ENCODE data around the gene SIL1.
A peak's percentile ranks its signal among the peaks of the same experiment; 100 is the strongest.

Gene SIL1

DNA sequence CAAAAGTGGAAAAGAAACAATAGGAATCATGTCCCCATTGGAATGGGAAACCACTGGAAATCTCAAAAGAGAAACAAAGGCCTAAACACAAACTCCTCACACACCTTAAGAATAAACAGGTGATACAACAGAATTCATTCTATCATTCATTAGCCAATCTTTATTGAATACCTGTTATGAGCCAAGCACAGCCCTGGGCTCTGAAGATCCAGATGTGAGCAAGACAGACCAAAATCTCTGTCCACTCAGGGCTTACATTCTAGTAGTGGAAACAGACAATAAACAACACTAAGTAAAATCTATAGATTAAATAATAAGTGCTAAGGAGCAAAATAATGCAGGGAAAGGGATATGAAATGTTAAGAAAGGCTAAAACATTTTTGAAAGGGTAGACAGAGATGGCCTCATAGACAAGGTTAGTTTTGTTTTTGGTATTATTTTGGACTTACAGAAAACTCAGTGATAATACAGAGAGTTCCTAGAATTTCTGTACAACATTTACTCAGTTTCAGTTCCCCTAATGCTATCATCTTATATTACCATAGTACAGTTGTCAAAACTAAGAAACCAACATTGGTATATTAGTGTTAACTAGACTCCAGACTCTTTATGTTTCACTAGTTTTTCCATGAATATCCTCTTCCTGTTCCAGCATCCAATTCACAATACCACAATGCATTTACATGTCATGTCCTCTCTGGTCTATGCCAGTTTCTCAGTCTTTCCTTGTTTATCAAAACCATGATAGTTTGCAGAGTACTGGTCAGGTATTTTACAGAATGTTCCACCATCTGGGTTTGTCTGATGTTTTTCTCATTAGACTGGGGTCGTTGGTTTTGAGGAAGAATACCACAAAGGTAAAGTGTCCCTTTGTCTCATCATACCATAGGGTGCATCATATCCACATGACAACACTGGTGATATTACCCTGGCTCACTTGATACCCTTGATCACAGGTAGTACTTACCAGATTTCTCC lies 103.7 kb downstream of the SIL1 start:
- Histone ChIP-seq H2AFZ (ENCODE audit: low read length) (no peak overlapping the region), H3K9ac (ENCODE audit: low read length) (no peak overlapping the region)

DNA sequence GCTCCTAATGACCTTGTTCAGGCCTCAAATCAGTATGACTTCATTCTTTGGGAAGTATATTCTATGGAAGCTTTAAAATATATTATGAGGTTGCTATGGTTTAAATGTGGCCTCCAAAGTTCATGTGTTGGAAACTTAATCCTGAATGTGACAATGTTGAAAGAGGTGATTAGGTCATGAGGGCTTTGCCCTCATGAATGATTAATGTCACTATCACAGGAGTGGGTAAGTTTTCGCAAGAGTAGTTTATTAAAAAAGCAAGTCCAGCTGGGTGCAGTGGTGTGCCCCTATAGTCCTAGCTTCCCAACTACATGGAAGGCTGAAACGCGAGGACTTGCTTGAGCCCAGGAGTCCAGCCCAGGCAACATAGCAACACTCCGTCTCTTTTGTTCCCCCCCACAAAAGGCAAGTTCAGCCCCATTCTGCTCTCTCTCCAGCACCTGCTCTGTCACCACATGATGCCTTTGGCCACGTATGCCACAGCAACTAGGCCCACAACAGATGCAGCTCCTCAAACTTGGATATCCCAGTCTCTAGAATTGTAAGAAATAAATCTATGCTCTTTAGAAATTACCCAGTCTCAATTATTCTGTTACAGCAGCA lies 105.3 kb downstream of the SIL1 start:
- Histone ChIP-seq H3K27me3 (ENCODE audit: insufficient read depth, low read length) (no peaks in the 10 kb centered on the region), H3F3A (ENCODE audit: insufficient read depth, low read length) (no peaks in the 10 kb centered on the region), H3K36me3 (ENCODE audit: insufficient read depth, low read length) (no peaks in the 10 kb centered on the region), H3K9me3 (ENCODE audit: low read length) (no peaks in the 10 kb centered on the region), H2AFZ (ENCODE audit: low read length) (no peak overlapping the region), H3K4me3 (ENCODE audit: low read depth, low read length, poor library complexity, severe bottlenecking) (no peak overlapping the region), H3K27ac (ENCODE audit: low read depth, low read length, poor library complexity, severe bottlenecking) (no peak overlapping the region), H3K9ac (ENCODE audit: low read length) (no peak overlapping the region), H3K9me2 (ENCODE audit: low read depth, low read length) (no peaks in the 10 kb centered on the region), H4K20me1 (ENCODE audit: insufficient read depth, low read length) (no peaks in the 10 kb centered on the region), H3K4me1 (ENCODE audit: insufficient read depth, low read length, severe bottlenecking) (peaks cover 13% of the 10 kb centered on the region), H3K79me2 (ENCODE audit: insufficient read depth, low read length) (no peaks in the 10 kb centered on the region), H3K4me2 (ENCODE audit: low read length) (no peak overlapping the region)
- TF ChIP-seq EZH2 (IDR thresholded peaks at IDR 0.05; ENCODE audit: borderline replicate concordance, low read length) = no peak
- TF ChIP-seq, protein P1, sequence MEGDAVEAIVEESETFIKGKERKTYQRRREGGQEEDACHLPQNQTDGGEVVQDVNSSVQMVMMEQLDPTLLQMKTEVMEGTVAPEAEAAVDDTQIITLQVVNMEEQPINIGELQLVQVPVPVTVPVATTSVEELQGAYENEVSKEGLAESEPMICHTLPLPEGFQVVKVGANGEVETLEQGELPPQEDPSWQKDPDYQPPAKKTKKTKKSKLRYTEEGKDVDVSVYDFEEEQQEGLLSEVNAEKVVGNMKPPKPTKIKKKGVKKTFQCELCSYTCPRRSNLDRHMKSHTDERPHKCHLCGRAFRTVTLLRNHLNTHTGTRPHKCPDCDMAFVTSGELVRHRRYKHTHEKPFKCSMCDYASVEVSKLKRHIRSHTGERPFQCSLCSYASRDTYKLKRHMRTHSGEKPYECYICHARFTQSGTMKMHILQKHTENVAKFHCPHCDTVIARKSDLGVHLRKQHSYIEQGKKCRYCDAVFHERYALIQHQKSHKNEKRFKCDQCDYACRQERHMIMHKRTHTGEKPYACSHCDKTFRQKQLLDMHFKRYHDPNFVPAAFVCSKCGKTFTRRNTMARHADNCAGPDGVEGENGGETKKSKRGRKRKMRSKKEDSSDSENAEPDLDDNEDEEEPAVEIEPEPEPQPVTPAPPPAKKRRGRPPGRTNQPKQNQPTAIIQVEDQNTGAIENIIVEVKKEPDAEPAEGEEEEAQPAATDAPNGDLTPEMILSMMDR (IDR thresholded peaks at IDR 0.05; ENCODE audit: low read length) = no peak

More for the DNA sequence above, 103.7 kb downstream of the SIL1 start:
- no peaks in the 10 kb centered on the region for H3K36me3 ChIP-seq (ENCODE audit: insufficient read depth, low read length)
- peak overlapping the region; percentile 21; the same call in 1 of the 2 replicates for H3K4me2 ChIP-seq (ENCODE audit: low read length)
- TF ChIP-seq, protein P1 (IDR thresholded peaks at IDR 0.05; ENCODE audit: low read length) = no peak
- no peak for TF ChIP-seq EZH2 (IDR thresholded peaks at IDR 0.05; ENCODE audit: borderline replicate concordance, low read length)
- H3K27ac ChIP-seq (ENCODE audit: low read depth, low read length, poor library complexity, severe bottlenecking) = peak overlapping the region; percentile 65
- H3K9me2 ChIP-seq (ENCODE audit: low read depth, low read length) = no peaks in the 10 kb centered on the region
- H3K79me2 ChIP-seq (ENCODE audit: insufficient read depth, low read length) = no peaks in the 10 kb centered on the region
- H3F3A ChIP-seq (ENCODE audit: insufficient read depth, low read length) = no peaks in the 10 kb centered on the region
- H4K20me1 ChIP-seq (ENCODE audit: insufficient read depth, low read length) = no peaks in the 10 kb centered on the region
- H3K4me1 ChIP-seq (ENCODE audit: insufficient read depth, low read length, severe bottlenecking) = peaks cover 13% of the 10 kb centered on the region
- H3K27me3 ChIP-seq (ENCODE audit: insufficient read depth, low read length) = no peaks in the 10 kb centered on the region
- H3K9me3 ChIP-seq (ENCODE audit: low read length) = no peaks in the 10 kb centered on the region
- no peak overlapping the region for H3K4me3 ChIP-seq (ENCODE audit: low read depth, low read length, poor library complexity, severe bottlenecking)

DNA sequence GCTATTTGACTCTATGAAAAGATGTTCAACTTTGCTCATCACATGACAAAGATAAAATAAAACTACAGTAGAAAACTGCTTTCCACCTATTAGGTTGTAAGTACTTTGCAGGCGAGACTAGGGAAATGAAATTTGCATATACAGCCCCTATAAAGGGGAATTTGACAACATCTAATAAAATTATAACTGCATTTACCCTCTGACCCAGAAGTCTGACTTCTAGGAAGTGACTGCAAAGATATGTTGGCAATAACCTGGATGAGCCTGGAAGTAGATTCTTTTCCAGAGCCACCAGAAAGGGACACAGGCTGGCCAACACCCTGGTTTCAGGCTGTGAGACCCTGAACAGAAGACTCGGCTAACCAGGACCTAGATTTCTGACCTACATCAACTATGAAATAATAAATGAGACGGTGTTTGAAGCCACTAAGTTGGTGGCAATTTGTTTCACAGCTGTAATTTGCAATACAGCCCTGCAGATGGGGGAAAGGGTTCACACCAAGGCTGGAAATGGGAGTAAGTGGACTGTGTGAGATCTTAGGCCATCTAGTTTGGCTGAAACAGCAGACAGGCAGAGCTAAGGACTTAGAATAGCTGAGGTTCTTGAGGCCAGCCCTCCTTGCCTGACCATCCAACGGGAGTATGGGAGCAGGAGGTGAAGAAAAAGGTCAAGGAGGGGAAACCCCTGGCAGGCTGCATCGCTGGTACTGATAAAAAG lies 106.6 kb downstream of the SIL1 start:
- no peaks in the 10 kb centered on the region for H3K9me2 ChIP-seq (ENCODE audit: low read depth, low read length)
- no peak overlapping the region for H2AFZ ChIP-seq (ENCODE audit: low read length)
- H3K27me3 ChIP-seq (ENCODE audit: insufficient read depth, low read length) = no peaks in the 10 kb centered on the region
- H3K9me3 ChIP-seq (ENCODE audit: low read length) = no peaks in the 10 kb centered on the region
- no peak overlapping the region for H3K9ac ChIP-seq (ENCODE audit: low read length)
- no peaks in the 10 kb centered on the region for H3K36me3 ChIP-seq (ENCODE audit: insufficient read depth, low read length)
- H3K4me2 ChIP-seq (ENCODE audit: low read length) = no peak overlapping the region
- no peaks in the 10 kb centered on the region for H4K20me1 ChIP-seq (ENCODE audit: insufficient read depth, low read length)
- peaks cover 13% of the 10 kb centered on the region for H3K4me1 ChIP-seq (ENCODE audit: insufficient read depth, low read length, severe bottlenecking)
- H3F3A ChIP-seq (ENCODE audit: insufficient read depth, low read length) = no peaks in the 10 kb centered on the region
- no peaks in the 10 kb centered on the region for H3K79me2 ChIP-seq (ENCODE audit: insufficient read depth, low read length)
- H3K4me3 ChIP-seq (ENCODE audit: low read depth, low read length, poor library complexity, severe bottlenecking) = no peak overlapping the region
- no peak for TF ChIP-seq EZH2 (IDR thresholded peaks at IDR 0.05; ENCODE audit: borderline replicate concordance, low read length)
- TF ChIP-seq, protein P1 (IDR thresholded peaks at IDR 0.05; ENCODE audit: low read length) = peak; percentile 12; the same call in 1 of the 2 replicates
- H3K27ac ChIP-seq (ENCODE audit: low read depth, low read length, poor library complexity, severe bottlenecking) = no peak overlapping the region

Measured in OCI-LY1 (cell line).